Measurements from ENCODE around the gene KLC3. TPM values are rescaled to one million over a fixed set of nuclear protein-coding genes. Genes with fewer than 3 reads are reported as not detected.

Gene KLC3
- polyA plus RNA-seq, 1 of the 3 experiments (the other 2 are of a cell fraction) = 1.2 TPM

GRCh38 chr19:45322311-45322710, 18.2 kb upstream of the KLC3 start:
- CTCF ChIA-PET = interaction anchor here (1.4 to 2.1 kb wide), 2 partner anchors 16 to 157 kb away, joined by 3 to 6 read pairs; no protein-coding TSS in a partner anchor
- Histone ChIP-seq H2AFZ (ENCODE audit: low read depth) (no peak overlapping the region), H3K27ac (ENCODE audit: low read depth in 2 of 2, low read length in 1 of 2) (no peak overlapping the region), H3F3A (replicated peaks; ENCODE audit: insufficient read depth) (no peaks in the 10 kb centered on the region), H3K27me3 (ENCODE audit: insufficient read depth) (peaks cover 17% of the 10 kb centered on the region), H3K79me2 (ENCODE audit: insufficient read depth) (no peaks in the 10 kb centered on the region), H3K4me2 (no peak overlapping the region), H3K9ac (no peak overlapping the region), H4K20me1 (ENCODE audit: insufficient read depth) (no peaks in the 10 kb centered on the region), H3K9me3 (no peaks in the 10 kb centered on the region), H3K36me3 (replicated peaks in 1 of 2; ENCODE audit: control insufficient read depth in 1 of 2, insufficient read depth in 2 of 2, low read length in 1 of 2) (no peaks in the 10 kb centered on the region), H3K4me3 (ENCODE audit: low read depth in 2 of 2, low read length in 1 of 2) (no peak overlapping the region), H3K4me1 (ENCODE audit: control insufficient read depth in 1 of 2, insufficient read depth in 2 of 2, low read depth in 1 of 2, low read length in 1 of 2) (peaks cover 0 to 5% of the 10 kb centered on the region in 2 experiments; a peak in 1 of 4 replicates), H3K9me2 (no peaks in the 10 kb centered on the region)
- POLR2A ChIA-PET = no interaction called here
- WGBS (ENCODE audit: low lambda C conversion rate) = 88% methylated on average over 1 of the region's 11 CpGs
- no peak for TF ChIP-seq POLR2AphosphoS5 (IDR thresholded peaks at IDR 0.05; ENCODE audit: low read depth, low read length)
- no peak for TF ChIP-seq MAX (IDR thresholded peaks at IDR 0.05; ENCODE audit: low read depth)
- no peak for TF ChIP-seq YY1 (IDR thresholded peaks at IDR 0.05; ENCODE audit: low read depth)
- TF ChIP-seq NRF1 (IDR thresholded peaks at IDR 0.05; ENCODE audit: low read depth, low read length) = no peak
- TF ChIP-seq TCF12 (IDR thresholded peaks at IDR 0.05) = no peak
- no peak for TF ChIP-seq JUND (IDR thresholded peaks at IDR 0.05)
- no peak for TF ChIP-seq TAF1 (IDR thresholded peaks at IDR 0.05; ENCODE audit: borderline replicate concordance, low read depth, low read length)
- TF ChIP-seq MEF2A (IDR thresholded peaks at IDR 0.05; ENCODE audit: borderline replicate concordance, low read depth) = no peak
- DNase-seq = no peak

GRCh38 chr19:45322744-45323281, 17.7 kb upstream of the KLC3 start, which contains the start of gene CKM:
TSS of gene CKM (minus strand) at chr19:45322875. CDS start at chr19:45319713, 3,162 bp downstream.
- H3K27me3 ChIP-seq (ENCODE audit: insufficient read depth) = peaks cover 12% of the 10 kb centered on the region
- no peak within 1 kb of the TSS for H3K4me2 ChIP-seq
- H3K36me3 ChIP-seq (replicated peaks in 1 of 2; ENCODE audit: control insufficient read depth in 1 of 2, insufficient read depth in 2 of 2, low read length in 1 of 2) = no peaks in the 10 kb centered on the region
- H3K9me2 ChIP-seq = no peaks in the 10 kb centered on the region
- 69% methylated on average over 3 of the region's 15 CpGs for WGBS (ENCODE audit: low lambda C conversion rate)
- no peak within 1 kb of the TSS for H3K9ac ChIP-seq
- ChIA-PET CTCF (interaction anchor here (1.4 to 2.1 kb wide), 2 partner anchors 16 to 156 kb away, joined by 3 to 6 read pairs; no protein-coding TSS in a partner anchor), POLR2A (no interaction called here)
- H2AFZ ChIP-seq (ENCODE audit: low read depth) = no peak within 1 kb of the TSS
- no peak within 1 kb of the TSS for H3K27ac ChIP-seq (ENCODE audit: low read depth in 2 of 2, low read length in 1 of 2)
- no peak for DNase-seq
- no peaks in the 10 kb centered on the region for H3K79me2 ChIP-seq (ENCODE audit: insufficient read depth)
- H4K20me1 ChIP-seq (ENCODE audit: insufficient read depth) = no peaks in the 10 kb centered on the region
- no peaks in the 10 kb centered on the region for H3K9me3 ChIP-seq
- H3K4me1 ChIP-seq (ENCODE audit: control insufficient read depth in 1 of 2, insufficient read depth in 2 of 2, low read depth in 1 of 2, low read length in 1 of 2) = peaks cover 0 to 5% of the 10 kb centered on the region in 2 experiments; a peak in 1 of 4 replicates
- no peak within 1 kb of the TSS for H3K4me3 ChIP-seq (ENCODE audit: low read depth in 2 of 2, low read length in 1 of 2)
- H3F3A ChIP-seq (replicated peaks; ENCODE audit: insufficient read depth) = no peaks in the 10 kb centered on the region
- TF ChIP-seq RAD21 (IDR thresholded peaks at IDR 0.05; ENCODE audit: low read length) (no peak), FOXM1 (IDR thresholded peaks at IDR 0.05; ENCODE audit: low read depth) (no peak), IRF3 (IDR thresholded peaks at IDR 0.05; ENCODE audit: low read depth, low read length) (no peak), TAF1 (IDR thresholded peaks at IDR 0.05; ENCODE audit: borderline replicate concordance, low read depth, low read length) (no peak), GABPA (IDR thresholded peaks at IDR 0.05; ENCODE audit: low read depth) (no peak), FOXJ3 (CRISPR knock-in tag; IDR thresholded peaks at IDR 0.05) (no peak), SMC3 (IDR thresholded peaks at IDR 0.05; ENCODE audit: low read depth, low read length) (no peak), YY1 (IDR thresholded peaks at IDR 0.05; ENCODE audit: low read depth) (no peak), MAX (IDR thresholded peaks at IDR 0.05; ENCODE audit: low read depth) (no peak), CTCF (IDR thresholded peaks at IDR 0.05) (no peak), USF1 (IDR thresholded peaks at IDR 0.05; ENCODE audit: borderline replicate concordance, low read depth) (no peak), NFIC (IDR thresholded peaks at IDR 0.05; ENCODE audit: borderline replicate concordance) (no peak), SIN3A (IDR thresholded peaks at IDR 0.05; ENCODE audit: borderline replicate concordance, low read depth, low read length) (no peak), RCOR1 (IDR thresholded peaks at IDR 0.05; ENCODE audit: low read length) (no peak), ELF1 (IDR thresholded peaks at IDR 0.05) (no peak), JUND (IDR thresholded peaks at IDR 0.05) (no peak), REST (IDR thresholded peaks at IDR 0.05; ENCODE audit: low read depth, low read length) (no peak)

All from SK-N-SH (cell line).